ENCODE results near the gene VSIG10L2.

The VSIG10L2 gene

GRCh38 chr11:125948278-125949051 lies 2.6 kb downstream of the VSIG10L2 start:
- no peak for DNase-seq

- no peak for DNase-seq
Observed at GRCh38 chr11:125949271-125950177, 3.7 kb downstream of the VSIG10L2 start.

- DNase-seq, result no peak
Observed at GRCh38 chr11:125950178-125950490, 4.3 kb downstream of the VSIG10L2 start.

GRCh38 chr11:125950696-125951651 lies 5.1 kb downstream of the VSIG10L2 start:
- DNase-seq, result no peak

- DNase-seq, result no peak
Observed at GRCh38 chr11:125951731-125952130, 5.9 kb downstream of the VSIG10L2 start.

- DNase-seq, result no peak
Observed at GRCh38 chr11:125952559-125952958, 6.7 kb downstream of the VSIG10L2 start.

- DNase-seq, result no peak
Observed at GRCh38 chr11:125952973-125953372, 7.1 kb downstream of the VSIG10L2 start.

- DNase-seq, result no peak
Observed at GRCh38 chr11:125953401-125953935, 7.6 kb downstream of the VSIG10L2 start.

GRCh38 chr11:125954123-125954944 lies 8.5 kb downstream of the VSIG10L2 start:
- DNase-seq, result no peak

- no peak for DNase-seq
Observed at GRCh38 chr11:125954945-125955640, 9.2 kb downstream of the VSIG10L2 start.

- DNase-seq, result no peak
Observed at GRCh38 chr11:125955856-125956255, 10.0 kb downstream of the VSIG10L2 start.

- DNase-seq, result peak; percentile 87
Observed at GRCh38 chr11:125956391-125957134, 10.7 kb downstream of the VSIG10L2 start.

GRCh38 chr11:125957618-125958332 lies 11.9 kb downstream of the VSIG10L2 start:
- DNase-seq, result no peak

GRCh38 chr11:125958872-125959400 lies 13.1 kb downstream of the VSIG10L2 start:
- no peak for DNase-seq

- DNase-seq, result no peak
Observed at GRCh38 chr11:125959511-125959910, 13.7 kb downstream of the VSIG10L2 start.

- DNase-seq, result no peak
Observed at GRCh38 chr11:125959931-125960330, 14.1 kb downstream of the VSIG10L2 start.

- no peak for DNase-seq
Observed at GRCh38 chr11:125960771-125961170, 14.9 kb downstream of the VSIG10L2 start.

GRCh38 chr11:125967515-125967914 lies 21.7 kb downstream of the VSIG10L2 start:
- no peak for DNase-seq

GRCh38 chr11:125968354-125968753 lies 22.5 kb downstream of the VSIG10L2 start:
- no peak for DNase-seq

Measured in islet precursor cell (in vitro differentiated cells).